Measurements from ENCODE around the gene CYP2E1.

- TF ChIP-seq CTCF (IDR thresholded peaks at IDR 0.05), result no peak
- TF ChIP-seq SIN3A (IDR thresholded peaks at IDR 0.05; ENCODE audit: borderline replicate concordance, low read depth, low read length), result no peak
Measured at GRCh38 chr10:133554600-133554999, 27.4 kb downstream of the CYP2E1 start.
